NCI-H1092 (cell line): ENCODE measurements around the gene SCGB1A1.

Experiments
- DNase-seq: peaks from one replicate; lab custom pipeline; 2025; lab: John Stamatoyannopoulos, UW

The SCGB1A1 gene

GRCh38 chr11:62421996-62422395, 3.2 kb downstream of the SCGB1A1 start:
- DNase-seq: no peak

- DNase-seq: no peak
Observed at GRCh38 chr11:62423012-62423411, 4.2 kb downstream of the SCGB1A1 start.

- DNase-seq: no peak
Observed at GRCh38 chr11:62427630-62428233, 8.9 kb downstream of the SCGB1A1 start.

GRCh38 chr11:62428871-62429560, 10.2 kb downstream of the SCGB1A1 start:
- no peak for DNase-seq

- DNase-seq: no peak
Observed at GRCh38 chr11:62430425-62430824, 11.6 kb downstream of the SCGB1A1 start.

GRCh38 chr11:62431171-62431901, 12.5 kb downstream of the SCGB1A1 start:
- no peak for DNase-seq

GRCh38 chr11:62432695-62433094, 13.9 kb downstream of the SCGB1A1 start:
- no peak for DNase-seq

- no peak for DNase-seq
Observed at GRCh38 chr11:62433141-62433903, 14.5 kb downstream of the SCGB1A1 start.

GRCh38 chr11:62433904-62434276, 15.1 kb downstream of the SCGB1A1 start:
- DNase-seq: no peak

GRCh38 chr11:62435846-62436660, 17.2 kb downstream of the SCGB1A1 start:
- no peak for DNase-seq

GRCh38 chr11:62437616-62438015, 18.8 kb downstream of the SCGB1A1 start:
- DNase-seq: no peak

- no peak for DNase-seq
Observed at GRCh38 chr11:62438641-62439040, 19.8 kb downstream of the SCGB1A1 start.

GRCh38 chr11:62439785-62440602, 21.2 kb downstream of the SCGB1A1 start:
- DNase-seq: no peak

GRCh38 chr11:62443390-62444235, 24.8 kb downstream of the SCGB1A1 start:
- no peak for DNase-seq

GRCh38 chr11:62444236-62444833, 25.5 kb downstream of the SCGB1A1 start:
- peak; percentile 56 for DNase-seq

GRCh38 chr11:62444835-62445234, 26.0 kb downstream of the SCGB1A1 start:
- DNase-seq: no peak

GRCh38 chr11:62445314-62445740, 26.5 kb downstream of the SCGB1A1 start:
- no peak for DNase-seq

GRCh38 chr11:62446091-62446490, 27.3 kb downstream of the SCGB1A1 start:
- DNase-seq: no peak

- DNase-seq: no peak
Observed at GRCh38 chr11:62449451-62449851, 30.6 kb downstream of the SCGB1A1 start.
